GM23338 (cell line): Measurements from ENCODE around the gene PPME1.

Experiments used
- STAT1 ChIP-seq: IDR thresholded peaks from one replicate; pipeline ENCODE4 v1.6.1; 2016; ENCODE audit warnings: antibody characterized with exemption; ENCODE audit not compliant: unreplicated experiment
- TF ChIP-seq, protein P1 (sequence below), 2 experiments: fragments of 200-600 bp in 1 of 2; sonication (generic) in 1 of 2; conservative IDR thresholded peaks; 2 replicates each; pipeline versions ENCODE4 v1.5.1 to v1.6.1; 2016 to 2017; ENCODE audit warnings: antibody characterized with exemption in 2 of 2, low read depth in 2 of 2, mild to moderate bottlenecking in 2 of 2, moderate library complexity in 1 of 2

GRCh38 chr11:74267014-74267413 lies 95.9 kb downstream of the PPME1 start:
- TF ChIP-seq, protein P1, sequence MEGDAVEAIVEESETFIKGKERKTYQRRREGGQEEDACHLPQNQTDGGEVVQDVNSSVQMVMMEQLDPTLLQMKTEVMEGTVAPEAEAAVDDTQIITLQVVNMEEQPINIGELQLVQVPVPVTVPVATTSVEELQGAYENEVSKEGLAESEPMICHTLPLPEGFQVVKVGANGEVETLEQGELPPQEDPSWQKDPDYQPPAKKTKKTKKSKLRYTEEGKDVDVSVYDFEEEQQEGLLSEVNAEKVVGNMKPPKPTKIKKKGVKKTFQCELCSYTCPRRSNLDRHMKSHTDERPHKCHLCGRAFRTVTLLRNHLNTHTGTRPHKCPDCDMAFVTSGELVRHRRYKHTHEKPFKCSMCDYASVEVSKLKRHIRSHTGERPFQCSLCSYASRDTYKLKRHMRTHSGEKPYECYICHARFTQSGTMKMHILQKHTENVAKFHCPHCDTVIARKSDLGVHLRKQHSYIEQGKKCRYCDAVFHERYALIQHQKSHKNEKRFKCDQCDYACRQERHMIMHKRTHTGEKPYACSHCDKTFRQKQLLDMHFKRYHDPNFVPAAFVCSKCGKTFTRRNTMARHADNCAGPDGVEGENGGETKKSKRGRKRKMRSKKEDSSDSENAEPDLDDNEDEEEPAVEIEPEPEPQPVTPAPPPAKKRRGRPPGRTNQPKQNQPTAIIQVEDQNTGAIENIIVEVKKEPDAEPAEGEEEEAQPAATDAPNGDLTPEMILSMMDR (conservative IDR thresholded peaks at IDR 0.05; ENCODE audit: low read depth in 2 of 2), result no peak
- TF ChIP-seq STAT1, result no peak
